ENCODE data around the gene PRKAA1. TPM values are rescaled to one million over a fixed set of nuclear protein-coding genes. Genes with fewer than 3 reads are reported as not detected.

Gene PRKAA1
- total and polyA plus RNA-seq, 2 of the 4 experiments (the other 2 are of a cell fraction), result 47.7 to 94.1 TPM

- Histone ChIP-seq H4K8ac (ENCODE audit: low read depth in 2 of 2, low read length in 2 of 2) (peak overlapping the region; percentile 28 to 88; a peak in 2 of 4 replicates), H3K27me3 (ENCODE audit: control insufficient read depth, insufficient read depth, low read length) (no peaks in the 10 kb centered on the region), H2AK5ac (ENCODE audit: low read depth, low read length) (no peak overlapping the region), H3K23ac (ENCODE audit: low read depth, low read length) (peak overlapping the region; percentile 21; the same call in 1 of the 2 replicates), H3K9ac (ENCODE audit: low read depth, low read length) (no peak overlapping the region), H3K36me3 (ENCODE audit: control insufficient read depth, insufficient read depth, low read length) (peaks cover 6% of the 10 kb centered on the region), H3K56ac (ENCODE audit: extremely low read depth, insufficient read depth, low read length) (no peak overlapping the region), H4K5ac (ENCODE audit: low read depth, low read length) (no peak overlapping the region), H3K9me3 (ENCODE audit: control insufficient read depth, insufficient read depth, low read length) (peaks cover 4% of the 10 kb centered on the region; the same call in 1 of the 2 replicates), H4K91ac (ENCODE audit: insufficient read depth, low read depth, low read length) (no peak overlapping the region), H2AFZ (replicated peaks; ENCODE audit: low read length, poor library complexity) (no peak overlapping the region), H3K4ac (ENCODE audit: low read depth, low read length) (peak overlapping the region; percentile 95), H3K9me1 (ENCODE audit: insufficient read depth, low read length) (peaks cover 14% of the 10 kb centered on the region), H3K79me1 (ENCODE audit: low read depth in 1 of 2, low read length in 2 of 2) (peaks cover 13 to 34% of the 10 kb centered on the region in 2 experiments), H2BK20ac (ENCODE audit: low read depth, low read length) (peak overlapping the region; percentile 97), H2BK120ac (ENCODE audit: low read depth, low read length) (peak overlapping the region; percentile 92), H2BK5ac (ENCODE audit: low read depth, low read length, poor library complexity, severe bottlenecking) (peak overlapping the region; percentile 89), H2AK9ac (replicated peaks; ENCODE audit: low read depth, low read length, poor library complexity) (no peak overlapping the region), H3K14ac (replicated peaks; ENCODE audit: low read depth, low read length) (peak overlapping the region; percentile 92; the same call in 1 of the 2 replicates), H3K4me3 (ENCODE audit: insufficient read depth, low read depth, low read length) (no peak overlapping the region), H4K20me1 (ENCODE audit: insufficient read depth, low read length) (no peaks in the 10 kb centered on the region), H2BK15ac (ENCODE audit: low read depth, low read length) (peak overlapping the region; percentile 81; the same call in 1 of the 3 replicates), H3K18ac (ENCODE audit: low read depth, low read length) (no peak overlapping the region; the same call in 1 of the 2 replicates), H3K4me2 (ENCODE audit: low read depth, low read length) (no peak overlapping the region; the same call in 1 of the 2 replicates), H3K27ac (ENCODE audit: insufficient read depth, low read length) (no peak overlapping the region), H3K4me1 (ENCODE audit: control insufficient read depth, insufficient read depth, low read length) (peaks cover 14% of the 10 kb centered on the region)
- no CpG with 5 or more reads among the region's 1 CpG for WGBS, 2 experiments (ENCODE audit: extremely low coverage in 2 of 2, insufficient read length in 1 of 2)
- ATAC-seq (ENCODE audit: low read depth), result peak; percentile 74
- no peak for TF ChIP-seq ELK1 (IDR thresholded peaks at IDR 0.05; ENCODE audit: borderline replicate concordance, low read depth, low read length)
- TF ChIP-seq MXI1 (IDR thresholded peaks at IDR 0.05; ENCODE audit: borderline replicate concordance, low read depth, low read length), result no peak
- TF ChIP-seq MAFK (IDR thresholded peaks at IDR 0.05; ENCODE audit: low read depth, low read length), result no peak
- TF ChIP-seq RAD21 (IDR thresholded peaks at IDR 0.05; ENCODE audit: low read length), result peak; percentile 89
- TF ChIP-seq BHLHE40 (IDR thresholded peaks at IDR 0.05; ENCODE audit: low read depth, low read length), result no peak
- TF ChIP-seq CHD1 (IDR thresholded peaks at IDR 0.05; ENCODE audit: low read depth, low read length), result no peak
- TF ChIP-seq, protein P1, sequence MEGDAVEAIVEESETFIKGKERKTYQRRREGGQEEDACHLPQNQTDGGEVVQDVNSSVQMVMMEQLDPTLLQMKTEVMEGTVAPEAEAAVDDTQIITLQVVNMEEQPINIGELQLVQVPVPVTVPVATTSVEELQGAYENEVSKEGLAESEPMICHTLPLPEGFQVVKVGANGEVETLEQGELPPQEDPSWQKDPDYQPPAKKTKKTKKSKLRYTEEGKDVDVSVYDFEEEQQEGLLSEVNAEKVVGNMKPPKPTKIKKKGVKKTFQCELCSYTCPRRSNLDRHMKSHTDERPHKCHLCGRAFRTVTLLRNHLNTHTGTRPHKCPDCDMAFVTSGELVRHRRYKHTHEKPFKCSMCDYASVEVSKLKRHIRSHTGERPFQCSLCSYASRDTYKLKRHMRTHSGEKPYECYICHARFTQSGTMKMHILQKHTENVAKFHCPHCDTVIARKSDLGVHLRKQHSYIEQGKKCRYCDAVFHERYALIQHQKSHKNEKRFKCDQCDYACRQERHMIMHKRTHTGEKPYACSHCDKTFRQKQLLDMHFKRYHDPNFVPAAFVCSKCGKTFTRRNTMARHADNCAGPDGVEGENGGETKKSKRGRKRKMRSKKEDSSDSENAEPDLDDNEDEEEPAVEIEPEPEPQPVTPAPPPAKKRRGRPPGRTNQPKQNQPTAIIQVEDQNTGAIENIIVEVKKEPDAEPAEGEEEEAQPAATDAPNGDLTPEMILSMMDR (conservative IDR thresholded peaks at IDR 0.05; ENCODE audit: low read depth, low read length), result peak; percentile 88
- TF ChIP-seq SMC3 (IDR thresholded peaks at IDR 0.05; ENCODE audit: low read depth, low read length), result peak; percentile 81
- TF ChIP-seq RFX5 (IDR thresholded peaks at IDR 0.05; ENCODE audit: low read depth, low read length), result no peak
- no peak for TF ChIP-seq RCOR1 (IDR thresholded peaks at IDR 0.05; ENCODE audit: insufficient replicate concordance, low read length)
- no peak for TF ChIP-seq NFE2L2 (IDR thresholded peaks at IDR 0.05; ENCODE audit: low read depth, low read length)
- ChIA-PET CTCF (interaction anchor here (0.6 to 1.3 kb wide), 2 partner anchors 11 to 1742 kb away, joined by 3 to 4 read pairs; no protein-coding TSS in a partner anchor), POLR2A (ENCODE audit: unreplicated experiment) (no interaction called here)
- BruUV-seq (replicated peaks), result no TSS peak
- peak; percentile 74 for DNase-seq
- in situ Hi-C loops (cut with MboI; ENCODE audit: low sequenced_read_pairs), result loop anchor here (5.0 to 10.0 kb wide), 3 partner anchors 789 to 1151 kb away; no protein-coding TSS in a partner anchor
- dilution Hi-C loops (cut with HindIII; ENCODE audit: low sequenced_read_pairs, unreplicated experiment), result no loop called here
- intact Hi-C loops (cut with micrococcal nuclease), result loop anchor here (1.0 kb wide), 4 partner anchors 48 to 1157 kb away; no protein-coding TSS in a partner anchor
Observed at GRCh38 chr5:40736103-40736875, 61.9 kb downstream of the PRKAA1 start.
